ENCODE data around the gene TACR1.
A peak's percentile ranks its signal among the peaks of the same experiment; 100 is the strongest.

TACR1 gene

DNA sequence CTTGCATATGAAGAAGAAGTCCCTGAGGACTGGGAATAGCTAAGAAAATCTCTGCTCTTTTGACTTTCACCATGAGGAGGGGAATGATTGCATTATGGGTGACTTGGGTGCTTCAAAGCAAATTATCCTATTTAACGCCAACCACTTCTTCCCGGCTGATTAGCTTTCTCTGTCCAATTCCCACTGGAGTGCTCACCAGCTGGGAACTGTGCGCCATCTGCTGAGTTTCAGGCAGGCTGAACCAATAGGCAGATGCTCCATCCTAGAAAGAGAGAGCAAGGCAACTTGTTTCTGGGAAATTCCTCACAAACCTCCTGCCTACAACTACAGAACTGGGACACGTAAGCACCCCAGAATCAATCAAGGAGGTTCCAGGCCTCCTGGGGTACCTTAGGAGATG is 191.5 kb downstream of the TACR1 start:
- DNase-seq = peak; percentile 91

DNA sequence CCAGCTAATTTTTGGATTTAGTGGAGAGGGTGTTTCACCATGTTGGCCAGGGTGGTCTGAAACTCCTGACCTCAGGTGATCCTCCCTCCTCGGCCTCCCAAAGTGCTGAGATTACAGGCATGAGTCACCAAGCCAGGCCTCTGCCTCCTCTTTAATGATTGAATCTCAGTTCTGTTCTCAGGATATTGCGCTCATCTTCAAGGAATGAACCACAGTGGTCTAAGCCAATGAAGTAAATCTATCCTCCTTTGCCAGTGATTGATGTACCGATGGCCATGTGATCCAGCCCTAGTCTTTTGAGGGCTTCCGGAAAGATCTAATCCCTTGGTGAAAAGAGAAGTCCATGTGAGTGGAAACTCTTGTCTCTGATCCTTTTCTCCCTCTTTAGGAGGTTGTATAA is 192.3 kb downstream of the TACR1 start:
- no peak for DNase-seq

DNA sequence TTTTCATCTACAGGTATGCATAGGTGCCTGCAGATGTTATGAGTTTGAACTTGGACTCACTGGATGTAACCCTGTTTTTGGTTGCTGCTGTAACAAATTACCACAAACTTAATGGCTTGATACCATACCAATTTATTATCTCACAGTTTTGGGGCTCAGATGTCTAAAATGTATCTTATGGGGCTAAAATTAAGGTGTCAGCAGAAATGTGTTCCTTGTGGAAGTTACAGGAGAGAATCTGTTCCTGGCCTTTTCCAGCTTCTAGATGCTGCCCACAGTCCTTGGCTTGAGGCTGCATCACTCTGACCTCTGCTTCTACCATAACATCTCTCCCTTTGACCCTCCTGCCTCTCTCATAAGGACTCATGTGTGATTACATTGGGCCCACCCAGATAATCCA is 193.3 kb downstream of the TACR1 start:
- DNase-seq = no peak

DNA sequence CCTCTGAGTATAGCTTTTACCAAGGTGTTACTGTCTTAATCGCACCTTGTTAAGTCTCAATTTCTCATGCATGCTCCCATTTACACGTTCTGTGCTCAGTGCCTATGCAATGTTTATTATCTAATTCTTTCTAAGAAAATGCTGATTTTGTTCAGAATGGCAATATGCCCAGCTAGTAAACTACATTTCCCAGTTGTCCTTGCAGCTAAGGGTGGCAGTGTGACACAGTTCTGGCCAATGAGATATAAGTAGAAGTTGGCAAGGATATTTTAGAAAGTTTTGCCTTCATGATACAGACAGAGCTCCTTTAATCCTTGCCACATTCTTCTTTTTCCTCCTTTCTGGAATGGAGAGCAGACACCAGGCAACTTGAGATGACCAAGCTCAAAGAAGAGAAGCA is 195.5 kb downstream of the TACR1 start:
- no peak for DNase-seq

DNA sequence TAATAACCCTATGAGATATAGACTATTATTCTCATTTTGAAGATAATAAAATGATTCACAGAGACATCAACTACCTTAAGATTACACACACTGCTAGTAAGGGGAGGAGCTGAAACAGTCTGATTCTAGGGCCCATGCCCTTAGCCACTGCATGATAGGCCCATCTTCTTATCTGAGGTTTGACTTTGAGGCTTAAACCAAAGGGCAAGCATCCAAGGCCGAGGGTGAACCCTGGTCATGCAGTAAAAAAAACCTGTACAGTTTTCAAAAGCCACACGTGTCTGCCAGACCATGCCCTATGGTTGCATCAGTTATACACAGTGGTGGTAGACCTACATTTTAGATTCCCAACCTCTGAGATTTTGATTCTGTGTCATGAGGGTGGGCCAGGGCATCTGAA is 196.0 kb downstream of the TACR1 start:
- DNase-seq = no peak

GRCh38 chr2:75002007-75002406 is 197.3 kb downstream of the TACR1 start:
- DNase-seq = no peak

DNA sequence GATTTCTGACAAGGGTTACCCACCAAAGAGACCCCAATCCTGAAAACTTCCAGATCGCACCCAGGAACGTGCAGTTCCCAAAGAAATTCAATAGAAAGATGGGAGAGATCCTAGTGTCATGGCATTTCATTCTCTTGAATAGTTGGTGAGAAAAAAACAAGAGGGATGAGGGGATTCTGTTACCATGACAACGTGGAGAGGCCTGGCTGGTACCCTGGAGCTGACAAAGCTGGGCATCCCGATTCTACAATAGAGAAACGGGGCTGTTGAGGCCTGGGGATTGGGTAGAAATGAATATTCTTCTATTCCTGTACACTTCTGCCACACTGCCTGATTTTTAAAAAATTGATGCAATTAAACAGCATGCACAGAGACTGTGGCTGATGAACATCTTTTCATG is 199.9 kb downstream of the TACR1 start:
- DNase-seq = no peak

Data from DMS79 (cell line).